Muscle layer of colon (tissue), 2 donors: ENCODE results near the gene ALDH1A2.
"Not testable (repeated sequence)": the region's sequence is repeated elsewhere in the genome, so short reads cannot be mapped to it uniquely, and the experiment has no call there.

Experiments
- H3K27ac ChIP-seq: one replicate; pipeline ENCODE4 v1.7.0; 2013; ENCODE audit warnings: low read depth, mild to moderate bottlenecking, low read length, moderate library complexity
- H3K27me3 ChIP-seq, 2 donors: one replicate each; pipeline ENCODE4 v1.7.0; 2013; ENCODE audit warnings: low read length in 2 of 2, mild to moderate bottlenecking in 2 of 2; ENCODE audit not compliant: insufficient read depth in 2 of 2, control insufficient read depth in 1 of 2
- H3K36me3 ChIP-seq: one replicate; pipeline ENCODE4 v1.7.0; 2013; ENCODE audit warnings: mild to moderate bottlenecking, low read length; ENCODE audit not compliant: insufficient read depth
- H3K4me1 ChIP-seq: one replicate; pipeline ENCODE4 v1.7.0; 2013; ENCODE audit warnings: mild to moderate bottlenecking, low read length; ENCODE audit not compliant: insufficient read depth
- H3K4me3 ChIP-seq, 2 donors: one replicate each; pipeline ENCODE4 v1.7.0; 2013; ENCODE audit warnings: low read length in 2 of 2, low read depth in 1 of 2, mild to moderate bottlenecking in 1 of 2, moderate library complexity in 1 of 2
- H3K9ac ChIP-seq: one replicate; pipeline ENCODE4 v1.7.0; 2013; ENCODE audit warnings: low read length
- H3K9me3 ChIP-seq: one replicate; pipeline ENCODE4 v1.7.0; 2013; ENCODE audit warnings: mild to moderate bottlenecking, low read length
- donor health status: abdominal sarcoma.
- donor health status: Adenocarcinoma of cecum.

Gene ALDH1A2

GRCh38 chr15:58086491-58086890 is 21.0 kb upstream of the ALDH1A2 start:
- Histone ChIP-seq H3K9me3 (no peaks in the 10 kb centered on the region), H3K27me3 (no peaks in the 10 kb centered on the region), H3K27ac (no peak overlapping the region), H3K4me1 (no peaks in the 10 kb centered on the region), H3K36me3 (no peaks in the 10 kb centered on the region), H3K9ac (no peak overlapping the region), H3K4me3 (no peak overlapping the region)

DNA sequence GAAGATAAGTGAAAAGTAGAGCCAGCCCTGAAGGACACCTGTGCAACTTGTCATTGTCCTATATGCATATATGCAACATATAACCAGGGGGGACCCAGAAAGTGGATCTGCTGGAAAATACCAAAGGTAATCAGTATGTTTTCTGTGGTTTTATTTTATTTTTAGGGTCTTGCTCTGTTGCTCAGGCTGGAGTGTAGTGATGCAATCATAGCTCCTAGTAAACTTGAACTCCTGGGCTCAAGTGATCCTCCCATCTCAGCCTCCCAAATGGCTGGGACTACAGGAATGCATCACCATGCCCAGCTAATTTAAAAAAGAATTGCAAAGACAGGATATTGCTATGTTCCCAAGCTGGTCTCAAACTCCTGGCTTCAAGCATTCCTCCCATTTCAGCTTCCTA is 18.0 kb upstream of the ALDH1A2 start:
- H3K4me3 ChIP-seq, result no peak overlapping the region
- no peaks in the 10 kb centered on the region for H3K27me3 ChIP-seq
- no peaks in the 10 kb centered on the region for H3K4me1 ChIP-seq
- H3K9ac ChIP-seq, result no peak overlapping the region
- no peaks in the 10 kb centered on the region for H3K9me3 ChIP-seq
- H3K36me3 ChIP-seq, result no peaks in the 10 kb centered on the region
- H3K27ac ChIP-seq, result no peak overlapping the region

DNA sequence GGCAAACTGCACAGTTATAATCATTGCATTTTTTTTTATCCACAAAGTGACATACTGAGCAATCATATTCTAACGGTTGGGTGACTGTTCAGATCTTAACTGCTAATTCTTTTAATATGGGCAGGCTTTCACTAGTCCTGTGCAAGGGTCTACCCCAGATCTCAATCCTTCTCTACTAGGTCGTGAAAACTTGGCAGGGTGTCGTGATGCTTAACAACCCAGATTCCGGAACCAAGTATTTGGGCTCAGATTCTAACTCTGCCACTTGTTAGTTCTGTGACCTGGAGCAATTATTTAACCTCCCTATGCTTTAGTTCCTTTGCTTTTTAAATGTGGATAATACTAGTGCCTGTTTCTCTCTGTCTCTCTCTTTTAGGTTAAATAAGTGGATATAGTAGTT is 16.4 kb upstream of the ALDH1A2 start:
- H3K9ac ChIP-seq, result no peak overlapping the region
- H3K36me3 ChIP-seq, result no peaks in the 10 kb centered on the region
- H3K27me3 ChIP-seq, result no peaks in the 10 kb centered on the region
- no peaks in the 10 kb centered on the region for H3K4me1 ChIP-seq
- H3K9me3 ChIP-seq, result no peaks in the 10 kb centered on the region
- no peak overlapping the region for H3K27ac ChIP-seq
- H3K4me3 ChIP-seq, result no peak overlapping the region

DNA sequence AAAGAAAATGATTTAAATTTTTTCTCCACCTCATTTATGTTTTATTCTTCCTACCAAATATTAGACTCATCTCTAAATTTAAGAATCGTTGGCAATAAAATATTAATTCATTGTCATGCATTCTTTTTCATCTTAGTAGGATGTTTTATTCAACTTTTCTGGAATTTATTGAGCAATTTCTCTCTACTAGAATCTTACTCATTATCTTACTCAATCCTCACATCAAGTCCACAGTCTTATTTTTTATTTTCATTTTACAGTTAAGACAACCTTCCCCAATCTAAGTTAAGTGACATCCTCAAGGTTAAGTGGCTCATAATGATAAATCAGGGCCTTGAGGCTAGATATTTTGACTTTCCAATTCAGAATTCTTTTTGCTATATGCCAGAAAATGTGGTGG is 15.9 kb upstream of the ALDH1A2 start:
- Histone ChIP-seq H3K9me3 (no peaks in the 10 kb centered on the region), H3K27ac (no peak overlapping the region), H3K4me1 (no peaks in the 10 kb centered on the region), H3K4me3 (no peak overlapping the region), H3K9ac (no peak overlapping the region), H3K27me3 (no peaks in the 10 kb centered on the region), H3K36me3 (no peaks in the 10 kb centered on the region)

DNA sequence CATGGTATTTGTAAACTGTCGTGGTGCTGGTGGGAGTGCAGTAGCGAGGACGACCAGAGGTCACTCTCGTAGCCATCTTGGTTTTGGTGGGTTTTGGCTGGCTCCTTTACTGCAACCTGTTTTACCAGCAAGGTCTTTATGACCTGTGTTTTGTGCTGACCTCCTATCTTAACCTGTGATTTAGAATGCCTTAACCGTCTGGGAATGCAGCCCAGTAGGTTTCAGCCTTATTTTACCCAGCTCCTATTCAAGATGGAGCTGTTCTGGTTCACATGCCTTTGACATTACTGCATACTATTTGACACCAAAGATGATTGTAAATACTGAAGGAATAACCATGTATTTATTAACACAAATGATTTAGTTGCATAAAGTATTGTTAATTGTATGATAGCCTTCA is 15.4 kb upstream of the ALDH1A2 start:
- not testable (repeated sequence) for H3K4me3 ChIP-seq, H3K4me1 ChIP-seq, H3K36me3 ChIP-seq, H3K27me3 ChIP-seq, H3K27ac ChIP-seq, H3K9ac ChIP-seq, H3K9me3 ChIP-seq

- no peak overlapping the region for H3K9ac ChIP-seq
- H3K9me3 ChIP-seq, result no peaks in the 10 kb centered on the region
- no peaks in the 10 kb centered on the region for H3K4me1 ChIP-seq
- no peaks in the 10 kb centered on the region for H3K27me3 ChIP-seq
- H3K36me3 ChIP-seq, result no peaks in the 10 kb centered on the region
- no peak overlapping the region for H3K4me3 ChIP-seq
- no peak overlapping the region for H3K27ac ChIP-seq
Observed at GRCh38 chr15:58080398-58080797, 14.9 kb upstream of the ALDH1A2 start.

DNA sequence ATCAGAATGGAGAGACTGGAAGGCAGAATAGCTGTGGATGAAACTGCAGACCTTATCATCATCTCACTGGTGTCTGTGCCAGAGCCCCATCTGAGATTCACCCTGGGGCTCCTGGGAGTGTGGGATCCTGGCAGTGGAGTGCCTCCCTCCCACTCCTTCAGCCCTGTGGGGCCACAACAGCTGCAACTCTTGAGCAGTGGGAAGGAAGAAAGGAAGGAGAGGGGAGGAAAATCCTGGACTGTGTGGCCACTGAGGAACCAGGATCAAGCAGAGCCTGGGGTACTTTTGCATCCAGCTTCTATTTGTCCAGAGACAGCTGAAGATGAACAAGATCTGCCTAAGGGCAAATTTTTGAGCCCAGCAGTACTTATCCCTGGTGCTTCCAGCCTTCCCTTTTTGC is 13.1 kb upstream of the ALDH1A2 start:
- Histone ChIP-seq H3K9ac (no peak overlapping the region), H3K9me3 (no peaks in the 10 kb centered on the region), H3K4me1 (no peaks in the 10 kb centered on the region), H3K4me3 (no peak overlapping the region), H3K36me3 (no peaks in the 10 kb centered on the region), H3K27me3 (no peaks in the 10 kb centered on the region), H3K27ac (no peak overlapping the region)

- Histone ChIP-seq H3K9ac (no peak overlapping the region), H3K27me3 (no peaks in the 10 kb centered on the region), H3K4me3 (no peak overlapping the region), H3K9me3 (no peaks in the 10 kb centered on the region), H3K4me1 (no peaks in the 10 kb centered on the region), H3K36me3 (no peaks in the 10 kb centered on the region), H3K27ac (no peak overlapping the region)
Observed at GRCh38 chr15:58077427-58077826, 11.9 kb upstream of the ALDH1A2 start.

DNA sequence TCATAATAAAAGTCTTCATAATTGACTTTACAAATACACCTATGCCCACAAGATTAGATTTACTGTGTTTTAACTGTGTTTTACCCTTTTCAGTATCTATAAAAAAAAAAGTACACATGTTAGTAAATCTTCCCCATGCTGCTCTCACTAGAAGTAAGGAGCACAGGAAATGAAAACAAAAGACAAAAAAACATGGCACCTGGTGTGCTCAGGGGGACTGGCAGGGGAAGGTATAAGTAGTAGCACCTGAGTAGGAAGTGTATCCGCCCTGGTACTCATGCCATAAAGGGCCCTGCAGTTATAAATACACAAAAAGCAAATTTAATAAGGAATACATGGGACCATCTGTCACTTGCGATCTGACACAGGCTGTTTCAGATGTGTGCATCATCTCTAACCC is 8.9 kb upstream of the ALDH1A2 start:
- no peaks in the 10 kb centered on the region for H3K9me3 ChIP-seq
- no peaks in the 10 kb centered on the region for H3K4me1 ChIP-seq
- peaks cover 0 to under 1% of the 10 kb centered on the region in 2 donors for H3K27me3 ChIP-seq
- H3K27ac ChIP-seq, result no peak overlapping the region
- H3K36me3 ChIP-seq, result no peaks in the 10 kb centered on the region
- H3K9ac ChIP-seq, result no peak overlapping the region
- no peak overlapping the region for H3K4me3 ChIP-seq

GRCh38 chr15:58070801-58071418 is 5.4 kb upstream of the ALDH1A2 start:
- Histone ChIP-seq H3K27me3 (peaks cover 6 to 16% of the 10 kb centered on the region in 2 donors), H3K9ac (no peak overlapping the region), H3K4me1 (no peaks in the 10 kb centered on the region), H3K9me3 (no peaks in the 10 kb centered on the region), H3K27ac (no peak overlapping the region), H3K4me3 (no peak overlapping the region), H3K36me3 (no peaks in the 10 kb centered on the region)

DNA sequence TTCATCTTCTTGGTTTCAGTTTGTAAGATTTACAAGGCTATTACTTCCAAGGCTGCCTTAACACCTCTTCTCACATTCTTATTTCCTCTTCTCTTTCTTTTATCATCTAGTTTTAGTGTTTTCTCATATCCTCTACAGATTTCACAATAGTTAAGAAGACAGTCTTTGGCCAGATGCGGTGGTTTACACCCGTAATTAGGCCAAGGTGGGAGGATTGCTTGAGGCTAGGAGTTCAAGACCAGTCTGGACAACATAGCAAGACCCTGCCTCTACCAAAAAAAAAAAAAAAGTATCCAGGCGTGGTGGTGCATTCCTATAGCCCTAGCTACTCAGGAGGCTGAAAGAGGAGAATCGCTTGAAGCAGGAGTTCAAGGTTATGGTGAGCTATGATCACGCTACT is 3.5 kb upstream of the ALDH1A2 start:
- no peak overlapping the region for H3K27ac ChIP-seq
- H3K36me3 ChIP-seq, result no peaks in the 10 kb centered on the region
- H3K4me1 ChIP-seq, result no peaks in the 10 kb centered on the region
- H3K27me3 ChIP-seq, result peaks cover 22 to 35% of the 10 kb centered on the region in 2 donors
- no peak overlapping the region for H3K4me3 ChIP-seq
- no peaks in the 10 kb centered on the region for H3K9me3 ChIP-seq
- no peak overlapping the region for H3K9ac ChIP-seq

DNA sequence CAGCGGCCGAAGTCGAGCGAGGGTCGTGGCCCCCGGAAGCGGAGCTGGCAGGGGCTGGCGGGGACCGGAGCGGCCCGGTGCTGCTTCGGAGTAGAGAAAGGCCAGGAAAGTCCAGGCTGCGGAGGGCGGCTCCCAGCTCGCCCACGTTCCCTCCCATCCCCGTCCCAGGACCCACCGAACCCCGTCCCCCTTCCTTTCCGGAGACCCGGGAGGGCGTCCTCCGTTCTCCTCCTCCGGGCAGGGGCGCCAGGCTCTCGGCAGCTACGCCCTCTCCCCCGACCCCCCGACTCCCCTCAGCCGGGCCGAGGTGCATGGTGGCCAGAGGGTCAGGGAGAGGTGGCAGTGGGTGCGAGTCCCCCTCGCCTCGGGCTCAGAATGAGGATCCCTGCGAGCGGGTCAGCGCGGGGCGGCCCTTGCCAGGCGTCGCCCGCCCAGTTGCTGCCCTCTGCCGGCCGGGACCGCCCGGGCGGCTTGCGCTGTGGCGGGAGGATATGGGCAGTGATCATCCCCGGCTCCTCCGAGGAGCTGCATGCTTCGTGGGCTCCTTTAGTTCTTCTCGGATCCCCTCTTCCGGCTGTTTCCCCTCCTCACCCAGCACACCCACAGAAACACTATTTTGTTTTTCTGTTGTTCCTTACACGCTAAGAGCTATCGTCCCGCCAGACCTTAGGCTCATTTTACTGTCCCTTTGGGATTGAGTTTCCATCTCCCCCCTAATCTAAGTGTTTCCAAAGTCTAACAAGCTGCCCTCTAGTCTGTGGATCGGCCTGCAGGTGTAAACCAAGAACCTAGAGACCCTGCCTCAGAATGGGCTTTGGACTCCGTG is 744 bp upstream of the ALDH1A2 start:
- Histone ChIP-seq H3K27me3 (peaks cover 30 to 41% of the 10 kb centered on the region in 2 donors), H3K9me3 (no peaks in the 10 kb centered on the region), H3K4me3 (peak overlapping the region; percentile 27 to 50), H3K27ac (no peak overlapping the region), H3K4me1 (no peaks in the 10 kb centered on the region), H3K36me3 (no peaks in the 10 kb centered on the region), H3K9ac (no peak overlapping the region)
